Esophagus muscularis mucosa (tissue), 3 donors: ENCODE results near the gene ACTN4.

Experiments
- CTCF ChIP-seq, 3 experiments: fragments of 200-600 bp in 2 of 3; fragments of 450-650 bp in 1 of 3; sonication (generic) in 2 of 3; IDR thresholded peaks; one replicate each; pipeline ENCODE4 v1.5.1; 2017 to 2019; ENCODE audit warnings: antibody characterized with exemption in 3 of 3, mild to moderate bottlenecking in 2 of 3, moderate library complexity in 1 of 3
- POLR2A ChIP-seq: fragments of 450-650 bp; IDR thresholded peaks from one replicate; pipeline ENCODE4 v1.6.1; 2017; ENCODE audit warnings: antibody characterized with exemption, moderate library complexity, mild to moderate bottlenecking, low read depth

- TF ChIP-seq CTCF (IDR thresholded peaks at IDR 0.05) (no peak), POLR2A (no peak)
Observed at GRCh38 chr19:38665950-38666662, 18.7 kb downstream of the ACTN4 start.
